C4-2B (cell line): ENCODE data around the gene CRISPLD2.

Experiments
- CTCF ChIP-seq: fragments of 450-650 bp; conservative IDR thresholded peaks from 2 replicates; pipeline ENCODE4 v1.5.1; 2017; ENCODE audit warnings: mild to moderate bottlenecking
- ZFX ChIP-seq: fragments of 450-650 bp; IDR thresholded peaks from 2 replicates; pipeline ENCODE4 v1.6.1; 2017

GRCh38 chr16:84931506-84931905, 111.7 kb downstream of the CRISPLD2 start:
- TF ChIP-seq CTCF (no peak), ZFX (no peak)
